Left lobe of liver (tissue), 2 donors: ENCODE data around the gene SRSF9. TPM values are rescaled to one million over a fixed set of nuclear protein-coding genes. Genes with fewer than 3 reads are reported as not detected.
A peak's percentile ranks its signal among the peaks of the same experiment; 100 is the strongest.

Experiments
- ATAC-seq: fragments of 200-7000 bp; cut with Tn5 transposase; one replicate; pipeline ENCODE4 v1.9.1; 2020; ENCODE audit warnings: mild to moderate bottlenecking, moderate library complexity
- DNase-seq: peaks from one replicate; pipeline ENCODE4 v3.0.0-alpha.2; 2020; ENCODE audit warnings: low spot score
- total RNA-seq: library from RNA; stranded (reverse); gene quantifications from one replicate; pipeline ENCODE4 v1.2.1, GENCODE V29; 2021
- donor health status: DM: no; HTN: no; CAD: no; lungs with moderate emphysema.
- donor health status: DM: no; HTN: yes; CAD: no.

SRSF9 gene
- total RNA-seq, 1 donor from 2014 or later, result 57.8 TPM

DNA sequence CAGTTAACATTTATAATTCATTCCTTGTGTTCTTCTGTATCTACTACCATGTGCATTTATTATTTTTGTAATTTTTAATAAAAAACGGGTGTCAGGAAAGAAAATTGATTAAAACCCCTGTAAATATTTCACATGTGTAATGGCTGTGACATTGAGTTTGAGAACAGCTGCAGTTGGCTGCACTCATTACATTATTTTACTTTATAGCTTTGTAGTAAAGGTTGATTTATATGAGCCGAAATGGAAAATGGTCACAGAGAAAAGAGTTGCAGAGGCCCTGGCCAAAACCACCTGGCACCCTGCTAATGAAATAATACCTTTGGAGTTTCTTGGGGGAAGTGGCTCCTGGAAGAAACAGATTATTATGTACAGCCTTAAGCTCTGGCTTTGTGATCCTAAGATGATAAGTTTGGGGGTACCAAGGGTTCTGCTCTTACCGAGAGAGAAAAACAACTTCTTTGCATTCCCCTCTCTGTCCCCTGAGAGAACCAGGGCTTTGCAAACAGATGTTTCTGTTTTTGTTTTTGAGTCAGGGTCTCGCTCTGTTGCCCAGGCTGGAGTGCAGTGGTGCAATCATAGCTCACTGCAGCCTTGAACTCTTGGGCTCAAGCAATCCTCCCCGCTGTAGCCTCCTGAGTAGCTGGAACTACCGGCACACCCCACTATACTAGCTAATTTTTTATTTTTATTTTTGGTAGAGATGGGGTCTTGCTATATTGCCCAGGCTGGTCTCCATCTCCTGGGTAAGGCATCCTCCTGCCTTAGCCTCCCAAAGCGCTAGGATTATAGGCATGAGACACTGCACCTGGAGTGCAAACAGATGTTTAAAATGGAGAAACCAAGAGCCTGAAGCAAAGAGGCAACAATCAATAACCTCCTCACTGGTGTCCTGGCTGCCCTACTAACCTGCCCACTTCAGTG, 16.7 kb upstream of the SRSF9 start:
- ATAC-seq, result no peak
- DNase-seq, result no peak

DNA sequence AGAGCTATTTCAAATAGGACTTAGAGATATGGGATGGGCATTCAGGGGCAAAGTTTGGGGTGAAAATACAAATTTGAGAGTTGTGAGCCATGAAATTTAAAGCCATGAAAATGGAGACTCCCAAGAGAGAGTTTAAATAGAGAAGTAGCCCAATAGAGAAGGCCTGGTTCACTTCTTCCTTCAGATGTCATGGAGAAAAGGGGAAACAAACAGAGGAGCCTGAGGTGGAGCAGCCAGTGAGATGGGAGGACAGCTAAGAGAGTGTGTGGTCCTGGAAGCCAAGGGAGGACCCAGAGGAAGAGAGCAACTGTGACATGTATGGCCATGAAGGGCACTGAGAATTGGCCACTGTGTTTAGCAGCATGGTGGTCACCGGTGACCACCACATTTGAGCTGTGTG, 14.1 kb upstream of the SRSF9 start:
- ATAC-seq (no peak), DNase-seq (no peak)

- ATAC-seq (no peak), DNase-seq (no peak)
These were observed 11.6 kb upstream of the SRSF9 start for GRCh38 chr12:120481022-120481767.

- DNase-seq (no peak), ATAC-seq (no peak)
These were observed 10.7 kb upstream of the SRSF9 start for GRCh38 chr12:120480211-120480610.

DNA sequence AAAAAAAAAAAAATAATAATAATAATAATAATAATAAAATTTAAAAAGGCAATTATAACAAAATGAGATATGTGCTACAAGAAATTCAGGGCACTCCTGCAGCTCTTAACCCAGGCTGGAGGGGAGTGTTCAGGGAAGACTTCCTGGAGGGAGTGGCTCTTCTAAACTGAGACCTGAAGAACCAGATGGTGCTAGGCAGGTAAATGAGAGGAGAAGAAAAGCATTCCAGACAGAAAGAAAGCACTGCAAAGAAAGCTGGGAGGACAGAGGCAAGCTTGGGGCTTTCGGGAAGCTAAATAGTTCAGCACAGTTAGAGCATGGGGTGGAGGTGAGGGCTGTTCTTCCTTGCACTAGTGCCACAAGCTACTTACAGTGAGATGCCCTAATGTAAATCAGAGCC, 9.9 kb upstream of the SRSF9 start:
- ATAC-seq (no peak), DNase-seq (no peak)

DNA sequence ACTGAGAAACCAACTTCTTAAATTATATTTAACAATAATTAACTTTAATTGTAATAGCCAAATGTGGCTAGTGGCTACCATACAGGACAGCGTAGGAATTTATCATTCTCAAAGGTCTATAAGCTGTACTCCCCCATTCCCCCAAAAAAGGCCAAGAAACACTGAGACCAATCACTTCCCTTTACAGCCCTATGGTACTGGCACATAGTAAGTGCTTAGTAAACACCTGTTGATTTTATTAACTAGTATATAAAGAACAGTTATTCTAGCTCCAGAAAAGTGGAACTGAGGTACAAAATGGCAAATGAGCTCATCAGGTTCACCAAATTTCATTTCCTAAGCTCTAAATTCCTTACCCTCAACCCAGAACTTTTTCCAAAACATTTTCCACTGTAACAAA, 6.1 kb upstream of the SRSF9 start:
- no peak for DNase-seq
- no peak for ATAC-seq

- ATAC-seq (no peak), DNase-seq (no peak)
These were observed 5.0 kb upstream of the SRSF9 start for GRCh38 chr12:120474616-120474960.

- no peak for ATAC-seq
- DNase-seq, result no peak
These were observed 4.5 kb upstream of the SRSF9 start for GRCh38 chr12:120473807-120474615.

DNA sequence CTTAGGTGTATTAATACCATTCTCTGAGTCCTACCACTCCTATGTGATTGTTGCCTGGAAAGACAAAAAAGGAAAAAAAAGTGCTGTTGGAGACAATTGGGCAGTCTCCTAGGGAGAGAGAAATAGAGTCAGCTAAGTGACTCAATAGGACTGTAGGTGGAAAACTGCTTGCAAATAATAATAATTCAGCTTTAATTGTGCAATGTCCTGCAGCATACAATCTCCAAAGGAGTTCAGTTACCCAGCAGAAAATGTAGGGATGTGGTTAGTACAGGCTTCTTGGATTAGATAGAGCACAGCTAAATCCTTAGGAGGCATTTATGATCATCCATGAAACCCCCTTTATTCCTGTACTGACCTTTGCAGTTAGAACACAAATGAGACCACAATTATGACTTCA, 3.0 kb upstream of the SRSF9 start:
- no peak for DNase-seq
- ATAC-seq, result no peak

GRCh38 chr12:120470150-120470784, 719 bp upstream of the SRSF9 start:
- ATAC-seq (peak; percentile 39), DNase-seq (no peak)

DNA sequence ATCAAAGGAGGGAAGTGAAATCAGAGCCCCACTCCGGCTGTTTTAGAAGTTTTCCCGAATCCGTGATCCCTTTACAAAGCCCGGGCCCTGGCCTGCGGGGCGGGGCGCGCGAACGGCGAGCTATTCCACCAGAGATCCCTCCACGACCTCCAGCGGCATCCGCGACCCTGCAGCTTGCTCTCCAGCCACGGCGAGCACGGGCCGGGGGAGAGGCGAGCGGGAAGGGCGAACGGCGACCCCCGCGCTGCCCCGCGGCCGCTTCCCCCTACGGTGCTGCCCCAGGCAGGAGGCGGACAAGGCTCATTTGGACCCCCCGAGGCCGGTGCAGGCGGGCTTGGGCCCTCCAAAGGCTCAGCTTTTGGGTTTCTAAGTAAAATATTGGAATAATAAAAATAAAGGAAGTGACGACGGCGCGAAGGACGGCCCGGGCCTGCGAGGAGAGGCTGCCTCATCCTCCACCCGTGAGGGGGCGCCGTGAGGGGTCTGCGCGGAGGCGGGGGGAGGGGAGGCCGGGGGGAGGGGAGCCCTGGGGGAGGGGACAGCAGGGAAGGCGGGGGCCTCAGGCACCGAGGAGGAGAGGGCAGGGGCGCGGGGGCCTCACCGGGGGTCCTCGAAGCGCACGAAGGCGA, 613 bp downstream of the SRSF9 start:
- DNase-seq (peak; percentile 53), ATAC-seq (peak; percentile 22)

DNA sequence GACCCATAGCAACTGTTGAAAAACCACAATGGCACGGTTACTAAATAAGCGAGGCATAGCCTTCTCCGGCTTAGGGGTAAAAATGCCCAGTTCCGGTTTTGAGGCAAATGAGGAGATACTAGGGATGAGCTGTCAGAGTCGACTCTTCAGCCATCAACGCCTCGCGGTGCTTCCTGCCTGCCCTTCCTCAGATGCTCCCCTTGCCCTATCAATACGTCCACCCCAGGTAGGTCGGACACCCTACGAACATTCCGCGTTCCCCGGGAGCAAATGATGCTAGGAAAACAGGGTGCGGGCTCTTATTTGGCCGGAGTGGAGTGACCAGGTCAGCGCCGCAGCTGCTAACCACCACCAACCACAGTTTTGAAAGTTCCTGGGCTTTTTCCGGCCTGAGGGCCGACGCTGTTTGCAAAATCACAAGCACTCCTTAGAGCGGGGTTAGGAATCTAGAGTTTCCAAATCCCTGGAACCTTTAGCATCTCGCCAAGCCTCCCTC, 1.2 kb downstream of the SRSF9 start:
- peak; percentile 51 for DNase-seq

GRCh38 chr12:120467439-120467838, 2.1 kb downstream of the SRSF9 start:
- ATAC-seq (no peak), DNase-seq (no peak)

More for the DNA sequence above, 1.2 kb downstream of the SRSF9 start:
- ATAC-seq, result peak; percentile 30

GRCh38 chr12:120466560-120467315, 2.8 kb downstream of the SRSF9 start:
- ATAC-seq, result peak; percentile 25
- no peak for DNase-seq

GRCh38 chr12:120465756-120466155, 3.8 kb downstream of the SRSF9 start:
- DNase-seq, result no peak

DNA sequence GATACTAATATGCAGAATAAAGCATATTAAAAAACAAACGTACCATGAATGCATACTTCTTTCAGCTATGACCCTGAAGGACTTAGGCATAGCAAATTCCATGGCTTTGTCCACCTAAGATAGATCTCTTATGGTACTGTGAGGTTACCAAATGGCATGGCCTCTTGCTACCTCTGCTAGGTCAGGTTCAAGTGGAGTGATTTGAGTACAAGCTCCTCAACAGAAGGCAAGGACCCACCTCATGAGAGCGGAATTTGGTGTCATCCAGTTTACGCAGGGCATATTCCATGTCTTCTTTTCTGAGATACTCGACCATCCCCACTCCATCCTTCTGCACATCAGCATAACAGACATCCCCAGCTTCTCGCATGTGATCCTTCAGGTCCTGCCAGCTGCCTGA, 5.8 kb downstream of the SRSF9 start:
- ATAC-seq (no peak), DNase-seq (no peak)

More at GRCh38 chr12:120465756-120466155, 3.8 kb downstream of the SRSF9 start:
- ATAC-seq, result no peak

GRCh38 chr12:120462099-120462640, 7.4 kb downstream of the SRSF9 start:
- ATAC-seq (no peak), DNase-seq (no peak)

DNA sequence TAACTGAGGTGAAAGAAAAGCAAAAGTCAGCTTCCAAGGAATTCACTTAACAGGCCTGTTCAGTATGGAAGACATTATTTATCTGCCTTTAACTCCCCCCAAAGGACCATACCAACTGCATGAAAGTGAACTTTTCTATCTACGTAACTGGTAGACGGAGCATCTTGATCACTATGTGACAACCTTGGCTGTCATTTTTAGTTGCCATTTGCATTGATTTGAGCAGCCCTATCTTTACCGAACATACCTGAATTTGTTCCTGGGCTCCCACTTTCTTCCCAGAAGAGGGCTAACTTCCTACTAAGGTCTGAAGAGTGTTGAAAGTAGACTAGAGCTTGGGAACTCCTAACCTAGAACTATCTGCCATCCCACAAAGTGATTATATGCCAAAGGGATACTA, 9.4 kb downstream of the SRSF9 start:
- DNase-seq, result no peak
- no peak for ATAC-seq

DNA sequence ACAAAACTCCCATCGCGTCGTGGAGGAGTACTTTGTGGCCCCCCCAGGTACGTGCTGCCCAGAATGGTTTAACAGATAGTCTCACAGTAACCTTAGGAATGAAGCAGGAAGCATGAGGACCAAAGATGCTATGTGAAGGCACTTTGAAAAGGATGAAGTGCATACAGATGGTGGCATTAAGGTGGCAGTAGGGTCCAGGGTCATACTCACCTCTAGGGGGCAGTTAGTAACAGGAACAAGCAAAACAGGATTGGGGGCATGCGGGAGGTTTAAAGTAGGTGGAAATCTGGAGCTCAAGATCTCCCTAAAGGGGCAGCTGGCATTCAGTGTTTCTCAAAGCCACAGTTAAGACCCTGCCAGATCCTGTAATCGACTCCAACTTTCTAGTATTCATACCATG, 12.4 kb downstream of the SRSF9 start:
- no peak for DNase-seq
- ATAC-seq, result no peak
